K562 (cell line): ENCODE data around the gene L3MBTL1. TPM values are rescaled to one million over a fixed set of nuclear protein-coding genes. Genes with fewer than 3 reads are reported as not detected.
A peak's percentile ranks its signal among the peaks of the same experiment; 100 is the strongest.

ENCODE experiments used
- EP300 ChIP-seq: IDR thresholded peaks from 2 replicates; pipeline ENCODE4 v1.6.1; 2012; ENCODE audit warnings: low read length, improper control_type of control experiment
- GTF2E2 ChIP-seq: fragments of 200-800 bp; sonication (Bioruptor generic); IDR thresholded peaks from 2 replicates; pipeline ENCODE4 v1.6.1; 2016; ENCODE audit warnings: missing genetic modification characterization, missing compliant biosample characterization
- HSF4 ChIP-seq: fragments of 250-450 bp; sonication (Bioruptor Pico); IDR thresholded peaks from 2 replicates; pipeline ENCODE4 v2.1.2; 2022; ENCODE audit warnings: mild to moderate bottlenecking, moderate library complexity, borderline replicate concordance
- MLX ChIP-seq, 2 experiments: fragments of 450-650 bp in 1 of 2; sonication (generic) in 1 of 2; formaldehyde crosslinking; conservative IDR thresholded peaks; 2 replicates each; pipeline versions ENCODE4 v1.4.0 to v1.8.1; 2020 to 2022; ENCODE audit warnings: mild to moderate bottlenecking in 1 of 2, missing genetic modification reagents in 1 of 2
- MTA1 ChIP-seq: fragments of 450-650 bp; IDR thresholded peaks from 2 replicates; pipeline ENCODE4 v1.6.1; 2017; ENCODE audit warnings: borderline replicate concordance
- NCOA1 ChIP-seq: fragments of 450-650 bp; IDR thresholded peaks from 2 replicates; pipeline ENCODE4 v1.6.1; 2016; ENCODE audit warnings: low read depth
- PHF21A ChIP-seq: fragments of 450-650 bp; IDR thresholded peaks from 2 replicates; pipeline ENCODE4 v1.6.1; 2017; ENCODE audit warnings: low read depth, borderline replicate concordance
- PKNOX1 ChIP-seq: fragments of 450-650 bp; IDR thresholded peaks from 2 replicates; pipeline ENCODE4 v1.6.1; 2016
- POLR2G ChIP-seq: fragments of 200-400 bp; formaldehyde crosslinking; IDR thresholded peaks from 2 replicates; pipeline ENCODE4 v1.6.1; 2017; ENCODE audit warnings: low read depth, mild to moderate bottlenecking, antibody characterized with exemption, low read length, moderate library complexity
- PURB ChIP-seq: sonication (generic); formaldehyde crosslinking; IDR thresholded peaks from 2 replicates; pipeline ENCODE4 v1.9.0; 2021; ENCODE audit warnings: low read depth, mild to moderate bottlenecking, missing genetic modification reagents
- ZKSCAN1 ChIP-seq: fragments of 150-350 bp; IDR thresholded peaks from 2 replicates; pipeline ENCODE4 v1.6.1; 2016; ENCODE audit warnings: low read depth, low read length
- ZNF76 ChIP-seq: fragments of 250-450 bp; sonication (Bioruptor Pico); IDR thresholded peaks from 2 replicates; pipeline ENCODE4 v1.4.0; 2020; ENCODE audit warnings: mild to moderate bottlenecking, moderate library complexity, borderline replicate concordance
- polyA plus RNA-seq, 8 experiments: library from polyadenylated mRNA; depleted of rRNA in 4 of 8; stranded (reverse) in 5 of 8; unstranded in 3 of 8; fragments of >200 nt; fragmentation: Nextera tagmentation in 2 of 8; fragmentation: Illumina TruSeq in 1 of 8; extraction: Ambion mirVana in 2 of 8; extraction: Trizol in 1 of 8; gene quantifications; 2 replicates each; pipeline versions ENCODE4 v1.2.1 to v1.2.3, GENCODE V29; 2011 to 2014; ENCODE audit warnings: inconsistent platforms in 1 of 8, missing spikeins in 1 of 8
- total RNA-seq, 7 experiments: library from RNA; depleted of rRNA in 6 of 7; stranded (reverse); fragments of >200 nt in 6 of 7; fragmentation: Illumina TruSeq in 2 of 7; extraction: Trizol in 2 of 7; gene quantifications; 2 replicates each; pipeline versions ENCODE4 v1.2.1 to v1.2.3, GENCODE V29; 2011 to 2021; ENCODE audit warnings: low replicate concordance in 1 of 7
- TF ChIP-seq, protein P1 (sequence below): fragments of 450-650 bp; IDR thresholded peaks from 2 replicates; pipeline ENCODE4 v1.6.1; 2016; ENCODE audit warnings: mild to moderate bottlenecking, moderate library complexity
- TF ChIP-seq, protein P2 (sequence below): sonication (generic); formaldehyde crosslinking; IDR thresholded peaks from 2 replicates; pipeline ENCODE4 v1.9.0; 2022; ENCODE audit warnings: mild to moderate bottlenecking, missing genetic modification reagents

L3MBTL1 gene
- total and polyA plus RNA-seq, 9 of the 15 experiments (the other 6 are each of a cell fraction or from before 2014, with no cell fraction given) = 0.77 to 10.0 (median 4.4) TPM

DNA sequence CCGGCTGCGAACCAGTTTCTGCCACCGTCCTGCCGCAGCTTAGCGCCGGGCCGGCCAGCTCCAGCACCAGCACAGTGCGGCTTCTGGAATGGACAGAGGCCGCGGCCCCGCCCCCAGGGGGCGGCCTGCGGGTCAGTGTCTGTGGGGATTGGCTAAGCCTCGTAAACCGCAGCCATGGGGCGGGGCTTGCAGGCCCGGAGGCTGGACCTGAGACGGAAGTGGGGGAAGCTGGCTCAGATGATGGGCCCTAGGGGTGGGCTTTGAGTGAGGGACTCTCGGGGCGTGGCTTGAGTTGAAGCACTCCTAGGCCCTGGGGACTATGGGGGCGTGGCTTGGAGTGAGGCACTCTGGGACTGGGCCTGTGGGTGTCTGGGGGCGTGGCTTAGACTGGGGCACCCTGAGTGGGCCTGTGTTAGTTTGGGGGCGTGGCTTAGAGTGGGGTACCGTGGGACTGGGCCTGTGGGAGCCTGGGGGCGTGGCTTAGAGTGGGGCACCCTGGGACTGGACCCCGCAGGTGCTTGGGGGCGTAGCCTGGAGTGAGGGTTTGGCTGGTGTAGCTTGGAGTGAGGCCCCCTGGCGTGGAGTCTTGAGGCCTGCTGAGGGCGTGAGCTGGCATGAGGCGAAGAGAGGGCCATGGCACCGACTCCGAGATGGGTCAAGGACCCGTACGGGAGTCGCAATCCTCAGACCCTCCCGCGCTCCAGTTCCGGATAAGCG is 6.6 kb downstream of the L3MBTL1 start (continued):
- TF ChIP-seq POLR2G (peak; percentile 80), MLX (CRISPR knock-in tag; conservative IDR thresholded peaks at IDR 0.05) (no peak), PURB (CRISPR knock-in tag) (no peak), ZKSCAN1 (no peak), PKNOX1 (peak; percentile 42; the same call in 1 of the 2 replicates), NCOA1 (no peak), GTF2E2 (tag) (no peak), MTA1 (no peak), ZNF76 (CRISPR knock-in tag) (no peak), EP300 (no peak), HSF4 (CRISPR knock-in tag) (no peak), PHF21A (no peak)
- TF ChIP-seq, protein P1, sequence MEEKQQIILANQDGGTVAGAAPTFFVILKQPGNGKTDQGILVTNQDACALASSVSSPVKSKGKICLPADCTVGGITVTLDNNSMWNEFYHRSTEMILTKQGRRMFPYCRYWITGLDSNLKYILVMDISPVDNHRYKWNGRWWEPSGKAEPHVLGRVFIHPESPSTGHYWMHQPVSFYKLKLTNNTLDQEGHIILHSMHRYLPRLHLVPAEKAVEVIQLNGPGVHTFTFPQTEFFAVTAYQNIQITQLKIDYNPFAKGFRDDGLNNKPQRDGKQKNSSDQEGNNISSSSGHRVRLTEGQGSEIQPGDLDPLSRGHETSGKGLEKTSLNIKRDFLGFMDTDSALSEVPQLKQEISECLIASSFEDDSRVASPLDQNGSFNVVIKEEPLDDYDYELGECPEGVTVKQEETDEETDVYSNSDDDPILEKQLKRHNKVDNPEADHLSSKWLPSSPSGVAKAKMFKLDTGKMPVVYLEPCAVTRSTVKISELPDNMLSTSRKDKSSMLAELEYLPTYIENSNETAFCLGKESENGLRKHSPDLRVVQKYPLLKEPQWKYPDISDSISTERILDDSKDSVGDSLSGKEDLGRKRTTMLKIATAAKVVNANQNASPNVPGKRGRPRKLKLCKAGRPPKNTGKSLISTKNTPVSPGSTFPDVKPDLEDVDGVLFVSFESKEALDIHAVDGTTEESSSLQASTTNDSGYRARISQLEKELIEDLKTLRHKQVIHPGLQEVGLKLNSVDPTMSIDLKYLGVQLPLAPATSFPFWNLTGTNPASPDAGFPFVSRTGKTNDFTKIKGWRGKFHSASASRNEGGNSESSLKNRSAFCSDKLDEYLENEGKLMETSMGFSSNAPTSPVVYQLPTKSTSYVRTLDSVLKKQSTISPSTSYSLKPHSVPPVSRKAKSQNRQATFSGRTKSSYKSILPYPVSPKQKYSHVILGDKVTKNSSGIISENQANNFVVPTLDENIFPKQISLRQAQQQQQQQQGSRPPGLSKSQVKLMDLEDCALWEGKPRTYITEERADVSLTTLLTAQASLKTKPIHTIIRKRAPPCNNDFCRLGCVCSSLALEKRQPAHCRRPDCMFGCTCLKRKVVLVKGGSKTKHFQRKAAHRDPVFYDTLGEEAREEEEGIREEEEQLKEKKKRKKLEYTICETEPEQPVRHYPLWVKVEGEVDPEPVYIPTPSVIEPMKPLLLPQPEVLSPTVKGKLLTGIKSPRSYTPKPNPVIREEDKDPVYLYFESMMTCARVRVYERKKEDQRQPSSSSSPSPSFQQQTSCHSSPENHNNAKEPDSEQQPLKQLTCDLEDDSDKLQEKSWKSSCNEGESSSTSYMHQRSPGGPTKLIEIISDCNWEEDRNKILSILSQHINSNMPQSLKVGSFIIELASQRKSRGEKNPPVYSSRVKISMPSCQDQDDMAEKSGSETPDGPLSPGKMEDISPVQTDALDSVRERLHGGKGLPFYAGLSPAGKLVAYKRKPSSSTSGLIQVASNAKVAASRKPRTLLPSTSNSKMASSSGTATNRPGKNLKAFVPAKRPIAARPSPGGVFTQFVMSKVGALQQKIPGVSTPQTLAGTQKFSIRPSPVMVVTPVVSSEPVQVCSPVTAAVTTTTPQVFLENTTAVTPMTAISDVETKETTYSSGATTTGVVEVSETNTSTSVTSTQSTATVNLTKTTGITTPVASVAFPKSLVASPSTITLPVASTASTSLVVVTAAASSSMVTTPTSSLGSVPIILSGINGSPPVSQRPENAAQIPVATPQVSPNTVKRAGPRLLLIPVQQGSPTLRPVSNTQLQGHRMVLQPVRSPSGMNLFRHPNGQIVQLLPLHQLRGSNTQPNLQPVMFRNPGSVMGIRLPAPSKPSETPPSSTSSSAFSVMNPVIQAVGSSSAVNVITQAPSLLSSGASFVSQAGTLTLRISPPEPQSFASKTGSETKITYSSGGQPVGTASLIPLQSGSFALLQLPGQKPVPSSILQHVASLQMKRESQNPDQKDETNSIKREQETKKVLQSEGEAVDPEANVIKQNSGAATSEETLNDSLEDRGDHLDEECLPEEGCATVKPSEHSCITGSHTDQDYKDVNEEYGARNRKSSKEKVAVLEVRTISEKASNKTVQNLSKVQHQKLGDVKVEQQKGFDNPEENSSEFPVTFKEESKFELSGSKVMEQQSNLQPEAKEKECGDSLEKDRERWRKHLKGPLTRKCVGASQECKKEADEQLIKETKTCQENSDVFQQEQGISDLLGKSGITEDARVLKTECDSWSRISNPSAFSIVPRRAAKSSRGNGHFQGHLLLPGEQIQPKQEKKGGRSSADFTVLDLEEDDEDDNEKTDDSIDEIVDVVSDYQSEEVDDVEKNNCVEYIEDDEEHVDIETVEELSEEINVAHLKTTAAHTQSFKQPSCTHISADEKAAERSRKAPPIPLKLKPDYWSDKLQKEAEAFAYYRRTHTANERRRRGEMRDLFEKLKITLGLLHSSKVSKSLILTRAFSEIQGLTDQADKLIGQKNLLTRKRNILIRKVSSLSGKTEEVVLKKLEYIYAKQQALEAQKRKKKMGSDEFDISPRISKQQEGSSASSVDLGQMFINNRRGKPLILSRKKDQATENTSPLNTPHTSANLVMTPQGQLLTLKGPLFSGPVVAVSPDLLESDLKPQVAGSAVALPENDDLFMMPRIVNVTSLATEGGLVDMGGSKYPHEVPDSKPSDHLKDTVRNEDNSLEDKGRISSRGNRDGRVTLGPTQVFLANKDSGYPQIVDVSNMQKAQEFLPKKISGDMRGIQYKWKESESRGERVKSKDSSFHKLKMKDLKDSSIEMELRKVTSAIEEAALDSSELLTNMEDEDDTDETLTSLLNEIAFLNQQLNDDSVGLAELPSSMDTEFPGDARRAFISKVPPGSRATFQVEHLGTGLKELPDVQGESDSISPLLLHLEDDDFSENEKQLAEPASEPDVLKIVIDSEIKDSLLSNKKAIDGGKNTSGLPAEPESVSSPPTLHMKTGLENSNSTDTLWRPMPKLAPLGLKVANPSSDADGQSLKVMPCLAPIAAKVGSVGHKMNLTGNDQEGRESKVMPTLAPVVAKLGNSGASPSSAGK = no peak
- TF ChIP-seq, protein P2, sequence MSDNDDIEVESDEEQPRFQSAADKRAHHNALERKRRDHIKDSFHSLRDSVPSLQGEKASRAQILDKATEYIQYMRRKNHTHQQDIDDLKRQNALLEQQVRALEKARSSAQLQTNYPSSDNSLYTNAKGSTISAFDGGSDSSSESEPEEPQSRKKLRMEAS (CRISPR knock-in tag) = no peak; the same call in 1 of the 2 replicates
